Hepatocyte (in vitro differentiated cells): ENCODE measurements around the gene PRKG1. TPM values are rescaled to one million over a fixed set of nuclear protein-coding genes. Genes with fewer than 3 reads are reported as not detected.

Source experiments
- DNase-seq: peaks from one replicate; pipeline ENCODE4 v3.0.0-alpha.2; 2016; ENCODE audit warnings: low spot score
- H2AFZ ChIP-seq: fragments of 200-600 bp; sonication (generic); 2 replicates; pipeline ENCODE4 v1.6.0; 2016; ENCODE audit warnings: antibody characterized with exemption, mild to moderate bottlenecking
- H3K27ac ChIP-seq: fragments of 200-600 bp; sonication (generic); 2 replicates; pipeline ENCODE4 v1.5.1; 2016; ENCODE audit warnings: mild to moderate bottlenecking
- H3K27me3 ChIP-seq: fragments of 200-600 bp; sonication (generic); 2 replicates; pipeline ENCODE4 v1.6.1; 2016
- H3K36me3 ChIP-seq: fragments of 200-600 bp; sonication (generic); replicated peaks from 2 replicates; pipeline ENCODE4 v1.5.1; 2016; ENCODE audit warnings: low read depth; ENCODE audit not compliant: insufficient read depth
- H3K4me1 ChIP-seq: fragments of 200-600 bp; sonication (generic); 2 replicates; pipeline ENCODE4 v1.5.1; 2016; ENCODE audit warnings: mild to moderate bottlenecking, moderate library complexity; ENCODE audit not compliant: insufficient read depth
- H3K4me2 ChIP-seq: fragments of 200-600 bp; sonication (generic); 2 replicates; pipeline ENCODE4 v1.6.0; 2016
- H3K4me3 ChIP-seq: fragments of 200-600 bp; sonication (generic); 2 replicates; pipeline ENCODE4 v1.5.1; 2016; ENCODE audit warnings: mild to moderate bottlenecking
- H3K79me2 ChIP-seq: fragments of 200-600 bp; sonication (generic); 2 replicates; pipeline ENCODE4 v1.6.0; 2017; ENCODE audit warnings: mild to moderate bottlenecking
- H3K9me2 ChIP-seq: fragments of 200-600 bp; sonication (generic); replicated peaks from 2 replicates; pipeline ENCODE4 v1.6.0; 2017; ENCODE audit warnings: mild to moderate bottlenecking; ENCODE audit not compliant: insufficient read depth
- H3K9me3 ChIP-seq: fragments of 200-600 bp; sonication (generic); 2 replicates; pipeline ENCODE4 v1.5.1; 2016; ENCODE audit warnings: low read depth, mild to moderate bottlenecking
- H4K20me1 ChIP-seq: fragments of 200-600 bp; sonication (generic); 2 replicates; pipeline ENCODE4 v1.6.0; 2016; ENCODE audit warnings: mild to moderate bottlenecking; ENCODE audit not compliant: insufficient read depth, poor library complexity, severe bottlenecking
- CTCF ChIP-seq: fragments of 200-600 bp; sonication (generic); IDR thresholded peaks from 2 replicates; pipeline ENCODE4 v1.5.1; 2016; ENCODE audit warnings: antibody characterized with exemption, mild to moderate bottlenecking; ENCODE audit not compliant: poor library complexity
- EZH2 ChIP-seq: fragments of 200-600 bp; sonication (generic); IDR thresholded peaks from 2 replicates; pipeline ENCODE4 v1.6.1; 2016; ENCODE audit warnings: antibody characterized with exemption, mild to moderate bottlenecking, borderline replicate concordance
- EZH2phosphoT487 ChIP-seq: fragments of 200-600 bp; sonication (generic); IDR thresholded peaks from one replicate; pipeline ENCODE4 v1.6.1; 2018; ENCODE audit warnings: antibody characterized with exemption, mild to moderate bottlenecking, low read depth, moderate library complexity; ENCODE audit not compliant: unreplicated experiment, severe bottlenecking
- WGBS: methylation state at CpG from one replicate; pipeline ENCODE4 v1.1.6; 2016; ENCODE audit warnings: low lambda C conversion rate; ENCODE audit errors: missing lambda C conversion rate; 5-methylcytosine and 5-hydroxymethylcytosine counted together
- polyA plus RNA-seq: library from polyadenylated mRNA; unstranded; fragments of >200 nt; fragmentation: Nextera tagmentation; extraction: Ambion mirVana; gene quantifications from 2 replicates; pipeline ENCODE4 v1.2.1, GENCODE V29; 2016
- total RNA-seq: library from RNA; depleted of rRNA; stranded (reverse); fragments of >200 nt; gene quantifications from 2 replicates; pipeline ENCODE4 v1.2.3, GENCODE V29; 2014

The PRKG1 gene
- total and polyA plus RNA-seq, 2 experiments from 2014 or later, result 4.0 to 8.1 TPM

GRCh38 chr10:51806079-51806835 lies 732.0 kb downstream of the PRKG1 start:
- H4K20me1 ChIP-seq, result no peaks in the 10 kb centered on the region
- TF ChIP-seq EZH2phosphoT487 (no peak), EZH2 (no peak), CTCF (no peak)
- H3K79me2 ChIP-seq, result no peaks in the 10 kb centered on the region
- no peak overlapping the region for H3K27ac ChIP-seq
- no peaks in the 10 kb centered on the region for H3K36me3 ChIP-seq
- H3K4me2 ChIP-seq, result no peak overlapping the region
- H3K4me3 ChIP-seq, result no peak overlapping the region
- WGBS, result 73% methylated on average over 5 of the region's 5 CpGs
- no peak overlapping the region for H2AFZ ChIP-seq
- H3K27me3 ChIP-seq, result no peaks in the 10 kb centered on the region
- H3K9me2 ChIP-seq, result no peaks in the 10 kb centered on the region
- DNase-seq, result no peak
- no peaks in the 10 kb centered on the region for H3K4me1 ChIP-seq
- H3K9me3 ChIP-seq, result no peaks in the 10 kb centered on the region

GRCh38 chr10:51808187-51808586 lies 733.9 kb downstream of the PRKG1 start:
- Histone ChIP-seq H3K4me3 (no peak overlapping the region), H3K27me3 (no peaks in the 10 kb centered on the region), H3K4me2 (no peak overlapping the region), H3K36me3 (no peaks in the 10 kb centered on the region), H3K79me2 (no peaks in the 10 kb centered on the region), H3K27ac (no peak overlapping the region), H4K20me1 (no peaks in the 10 kb centered on the region), H3K4me1 (no peaks in the 10 kb centered on the region), H3K9me2 (no peaks in the 10 kb centered on the region), H2AFZ (no peak overlapping the region), H3K9me3 (no peaks in the 10 kb centered on the region)
- DNase-seq, result no peak
- TF ChIP-seq CTCF (no peak), EZH2 (no peak), EZH2phosphoT487 (no peak)
- WGBS, result 81% methylated on average over 3 of the region's 3 CpGs

GRCh38 chr10:51815723-51816122 lies 741.4 kb downstream of the PRKG1 start:
- H4K20me1 ChIP-seq, result no peaks in the 10 kb centered on the region
- H3K27ac ChIP-seq, result no peak overlapping the region
- H3K9me3 ChIP-seq, result no peaks in the 10 kb centered on the region
- H3K79me2 ChIP-seq, result no peaks in the 10 kb centered on the region
- DNase-seq, result no peak
- WGBS, result 100% methylated on average over 2 of the region's 2 CpGs
- no peak overlapping the region for H3K4me2 ChIP-seq
- H3K27me3 ChIP-seq, result no peaks in the 10 kb centered on the region
- H3K4me3 ChIP-seq, result no peak overlapping the region
- no peak overlapping the region for H2AFZ ChIP-seq
- no peaks in the 10 kb centered on the region for H3K9me2 ChIP-seq
- TF ChIP-seq EZH2phosphoT487, result no peak
- no peak for TF ChIP-seq CTCF
- no peak for TF ChIP-seq EZH2
- H3K36me3 ChIP-seq, result no peaks in the 10 kb centered on the region
- H3K4me1 ChIP-seq, result peaks cover 5% of the 10 kb centered on the region
